ENCODE measurements around the gene UBR2.

DNA sequence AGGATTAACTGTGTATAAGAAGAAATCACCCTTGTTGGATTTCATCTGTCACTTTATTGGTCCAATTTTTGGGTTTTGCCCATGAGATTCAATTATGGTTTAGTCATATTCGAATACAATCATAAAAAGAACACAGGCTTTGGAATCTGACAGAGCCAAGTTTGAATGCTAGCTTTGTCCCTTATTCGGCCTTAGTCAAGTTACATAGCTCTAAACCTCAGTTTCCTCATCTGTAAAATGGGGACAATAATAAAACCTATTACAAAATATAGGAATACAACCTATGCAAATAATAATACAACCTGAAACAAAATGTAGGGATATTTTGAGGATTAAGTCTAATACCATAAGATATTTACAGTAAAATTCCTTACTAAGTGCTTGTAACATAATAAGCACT is 100.9 kb downstream of the UBR2 start:
- TF ChIP-seq MXI1 (IDR thresholded peaks at IDR 0.05; ENCODE audit: borderline replicate concordance, low read depth, low read length) (no peak), BHLHE40 (IDR thresholded peaks at IDR 0.05; ENCODE audit: low read depth, low read length) (no peak), POLR2A (IDR thresholded peaks at IDR 0.05; ENCODE audit: low read depth, low read length) (no peak), CHD1 (IDR thresholded peaks at IDR 0.05; ENCODE audit: low read depth, low read length) (no peak), RFX5 (IDR thresholded peaks at IDR 0.05; ENCODE audit: low read depth, low read length) (no peak), MAFK (IDR thresholded peaks at IDR 0.05; ENCODE audit: low read depth, low read length) (no peak), RCOR1 (IDR thresholded peaks at IDR 0.05; ENCODE audit: insufficient replicate concordance, low read length) (no peak), CEBPB (IDR thresholded peaks at IDR 0.05; ENCODE audit: low read depth, low read length) (no peak), SMC3 (IDR thresholded peaks at IDR 0.05; ENCODE audit: low read depth, low read length) (no peak)
- TF ChIP-seq, protein P1, sequence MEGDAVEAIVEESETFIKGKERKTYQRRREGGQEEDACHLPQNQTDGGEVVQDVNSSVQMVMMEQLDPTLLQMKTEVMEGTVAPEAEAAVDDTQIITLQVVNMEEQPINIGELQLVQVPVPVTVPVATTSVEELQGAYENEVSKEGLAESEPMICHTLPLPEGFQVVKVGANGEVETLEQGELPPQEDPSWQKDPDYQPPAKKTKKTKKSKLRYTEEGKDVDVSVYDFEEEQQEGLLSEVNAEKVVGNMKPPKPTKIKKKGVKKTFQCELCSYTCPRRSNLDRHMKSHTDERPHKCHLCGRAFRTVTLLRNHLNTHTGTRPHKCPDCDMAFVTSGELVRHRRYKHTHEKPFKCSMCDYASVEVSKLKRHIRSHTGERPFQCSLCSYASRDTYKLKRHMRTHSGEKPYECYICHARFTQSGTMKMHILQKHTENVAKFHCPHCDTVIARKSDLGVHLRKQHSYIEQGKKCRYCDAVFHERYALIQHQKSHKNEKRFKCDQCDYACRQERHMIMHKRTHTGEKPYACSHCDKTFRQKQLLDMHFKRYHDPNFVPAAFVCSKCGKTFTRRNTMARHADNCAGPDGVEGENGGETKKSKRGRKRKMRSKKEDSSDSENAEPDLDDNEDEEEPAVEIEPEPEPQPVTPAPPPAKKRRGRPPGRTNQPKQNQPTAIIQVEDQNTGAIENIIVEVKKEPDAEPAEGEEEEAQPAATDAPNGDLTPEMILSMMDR (conservative IDR thresholded peaks at IDR 0.05; ENCODE audit: low read depth, low read length): no peak
- TF ChIP-seq, protein P2, sequence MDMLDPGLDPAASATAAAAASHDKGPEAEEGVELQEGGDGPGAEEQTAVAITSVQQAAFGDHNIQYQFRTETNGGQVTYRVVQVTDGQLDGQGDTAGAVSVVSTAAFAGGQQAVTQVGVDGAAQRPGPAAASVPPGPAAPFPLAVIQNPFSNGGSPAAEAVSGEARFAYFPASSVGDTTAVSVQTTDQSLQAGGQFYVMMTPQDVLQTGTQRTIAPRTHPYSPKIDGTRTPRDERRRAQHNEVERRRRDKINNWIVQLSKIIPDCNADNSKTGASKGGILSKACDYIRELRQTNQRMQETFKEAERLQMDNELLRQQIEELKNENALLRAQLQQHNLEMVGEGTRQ (IDR thresholded peaks at IDR 0.05; ENCODE audit: low read depth, low read length): no peak
- TF ChIP-seq, protein P3, sequence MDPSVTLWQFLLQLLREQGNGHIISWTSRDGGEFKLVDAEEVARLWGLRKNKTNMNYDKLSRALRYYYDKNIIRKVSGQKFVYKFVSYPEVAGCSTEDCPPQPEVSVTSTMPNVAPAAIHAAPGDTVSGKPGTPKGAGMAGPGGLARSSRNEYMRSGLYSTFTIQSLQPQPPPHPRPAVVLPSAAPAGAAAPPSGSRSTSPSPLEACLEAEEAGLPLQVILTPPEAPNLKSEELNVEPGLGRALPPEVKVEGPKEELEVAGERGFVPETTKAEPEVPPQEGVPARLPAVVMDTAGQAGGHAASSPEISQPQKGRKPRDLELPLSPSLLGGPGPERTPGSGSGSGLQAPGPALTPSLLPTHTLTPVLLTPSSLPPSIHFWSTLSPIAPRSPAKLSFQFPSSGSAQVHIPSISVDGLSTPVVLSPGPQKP (IDR thresholded peaks at IDR 0.05; ENCODE audit: borderline replicate concordance, low read depth, low read length): no peak
